ENCODE measurements around the gene EBF3. TPM values are rescaled to one million over a fixed set of nuclear protein-coding genes. Genes with fewer than 3 reads are reported as not detected.

EBF3 gene
- total RNA-seq, 1 donor from 2014 or later: 0.20 TPM

DNA sequence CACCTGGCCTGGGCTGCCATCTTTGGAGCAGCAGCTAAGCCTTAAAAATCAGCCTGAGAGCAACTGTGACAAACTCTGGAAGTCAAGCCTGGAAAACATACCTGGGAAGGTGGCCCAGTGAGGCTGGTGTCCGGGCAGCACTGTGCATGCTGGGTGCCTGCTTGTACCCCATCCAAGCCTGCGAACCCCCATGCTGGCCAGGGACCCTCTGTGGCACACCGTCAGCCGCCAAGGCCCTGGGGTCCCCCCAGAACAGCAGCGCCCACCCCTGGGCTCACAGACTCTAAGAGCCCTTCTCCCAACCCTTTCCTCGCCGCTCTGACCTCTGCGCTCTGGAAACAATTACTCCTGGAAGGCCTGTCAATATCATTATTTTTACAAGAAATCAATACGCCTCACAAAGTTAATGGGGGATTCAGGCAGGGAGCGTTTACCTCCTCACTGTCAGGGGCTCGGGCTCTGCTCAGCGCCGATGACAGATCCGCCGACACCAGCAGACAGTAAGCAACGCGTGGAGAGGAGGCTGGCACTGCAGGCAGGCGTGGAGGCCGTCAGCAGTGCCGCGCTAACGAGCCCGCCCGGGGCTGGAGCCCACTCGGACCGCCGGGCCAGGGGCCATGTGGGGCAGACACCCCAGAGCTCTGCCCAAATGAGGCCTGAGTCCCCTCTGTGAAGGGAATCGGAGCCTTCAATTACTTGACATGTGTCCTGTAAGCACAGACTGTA lies 54.4 kb downstream of the EBF3 start:
- no peaks in the 10 kb centered on the region for H3K9me3 ChIP-seq
- no peak for TF ChIP-seq CTCF (IDR thresholded peaks at IDR 0.05)
- DNase-seq: no peak
- peaks cover 5% of the 10 kb centered on the region for H3K27me3 ChIP-seq
- H3K4me3 ChIP-seq: no peak overlapping the region
- intact Hi-C loops (cut with DNase I): no loop called here
- no peak overlapping the region for H3K27ac ChIP-seq
- ATAC-seq: no peak
- no peaks in the 10 kb centered on the region for H3K4me1 ChIP-seq
- no peaks in the 10 kb centered on the region for H3K36me3 ChIP-seq

DNA sequence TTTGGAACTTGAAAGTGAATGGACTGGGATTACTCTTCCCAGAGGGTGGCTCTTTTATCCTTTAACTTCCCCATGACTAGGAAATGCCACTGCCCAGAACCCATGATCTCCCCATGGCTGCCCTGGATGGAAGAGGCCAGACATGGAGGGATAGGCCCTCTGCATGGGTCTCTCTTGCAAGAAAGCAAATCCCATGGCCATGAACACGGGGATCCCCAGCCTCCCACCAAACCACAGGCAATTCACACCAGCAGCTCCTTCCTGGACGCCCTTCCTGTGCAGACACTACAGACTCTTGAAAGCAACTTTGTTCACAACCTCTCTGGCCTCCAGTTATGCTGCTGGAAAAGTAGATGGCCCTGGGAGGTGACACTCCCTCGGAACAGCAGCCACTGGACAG lies 55.0 kb downstream of the EBF3 start:
- TF ChIP-seq CTCF (IDR thresholded peaks at IDR 0.05): no peak
- H3K9me3 ChIP-seq: no peaks in the 10 kb centered on the region
- H3K36me3 ChIP-seq: no peaks in the 10 kb centered on the region
- ATAC-seq (no peak), DNase-seq (no peak)
- no peak overlapping the region for H3K4me3 ChIP-seq
- H3K27me3 ChIP-seq: peaks cover 5% of the 10 kb centered on the region
- no peaks in the 10 kb centered on the region for H3K4me1 ChIP-seq
- no peak overlapping the region for H3K27ac ChIP-seq
- intact Hi-C loops (cut with DNase I): no loop called here

- TF ChIP-seq CTCF (IDR thresholded peaks at IDR 0.05): no peak
Measured at GRCh38 chr10:129908406-129908805, 55.7 kb downstream of the EBF3 start.

DNA sequence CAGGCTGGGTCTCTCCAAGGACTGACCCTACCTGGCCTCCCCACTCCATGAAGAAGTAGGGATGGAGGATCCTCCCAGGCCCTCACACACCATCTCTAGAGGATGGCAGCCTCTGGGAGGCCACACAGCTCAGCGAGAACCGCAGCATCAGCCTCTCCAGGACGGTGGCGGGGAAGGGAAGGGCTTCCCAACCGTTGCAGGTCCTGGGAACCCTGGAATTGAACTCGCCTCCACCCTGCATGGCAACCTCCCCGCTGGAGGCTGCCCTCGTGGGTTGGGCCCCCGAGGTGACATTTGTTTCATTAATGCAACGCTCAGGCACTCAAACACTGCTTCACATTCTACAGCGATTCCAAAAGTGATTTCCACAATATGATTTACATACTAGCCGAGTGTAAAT lies 58.5 kb downstream of the EBF3 start:
- Histone ChIP-seq H3K4me3 (no peak overlapping the region), H3K9me3 (no peaks in the 10 kb centered on the region), H3K36me3 (no peaks in the 10 kb centered on the region), H3K4me1 (no peaks in the 10 kb centered on the region), H3K27ac (no peak overlapping the region), H3K27me3 (peaks cover 24% of the 10 kb centered on the region)
- intact Hi-C loops (cut with DNase I): no loop called here
- ATAC-seq (no peak), DNase-seq (no peak)
- no peak for TF ChIP-seq CTCF (IDR thresholded peaks at IDR 0.05)

More at GRCh38 chr10:129908406-129908805, 55.7 kb downstream of the EBF3 start:
- no peak overlapping the region for H3K27ac ChIP-seq
- H3K9me3 ChIP-seq: no peaks in the 10 kb centered on the region
- H3K4me3 ChIP-seq: no peak overlapping the region
- DNase-seq (no peak), ATAC-seq (no peak)
- no peaks in the 10 kb centered on the region for H3K4me1 ChIP-seq
- no peaks in the 10 kb centered on the region for H3K36me3 ChIP-seq
- intact Hi-C loops (cut with DNase I): no loop called here
- peaks cover 5% of the 10 kb centered on the region for H3K27me3 ChIP-seq

GRCh38 chr10:129904323-129904722 lies 59.8 kb downstream of the EBF3 start:
- ATAC-seq (no peak), DNase-seq (no peak)
- Histone ChIP-seq H3K9me3 (no peaks in the 10 kb centered on the region), H3K36me3 (no peaks in the 10 kb centered on the region), H3K27ac (no peak overlapping the region), H3K27me3 (peaks cover 29% of the 10 kb centered on the region), H3K4me3 (no peak overlapping the region), H3K4me1 (no peaks in the 10 kb centered on the region)
- intact Hi-C loops (cut with DNase I): no loop called here
- no peak for TF ChIP-seq CTCF (IDR thresholded peaks at IDR 0.05)
